OCI-LY1 (cell line): ENCODE measurements around the gene ANKRD1.

Experiments used
- H2AFZ ChIP-seq: fragments of 200-600 bp; sonication (generic), shearing (Covaris generic); 2 replicates; pipeline ENCODE4 v1.6.0; 2014; ENCODE audit warnings: antibody characterized with exemption, mild to moderate bottlenecking, low read length
- H3F3A ChIP-seq: fragments of 200-600 bp; sonication (generic), shearing (Covaris generic); 2 replicates; pipeline ENCODE4 v1.6.0; 2014; ENCODE audit warnings: mild to moderate bottlenecking, antibody characterized with exemption, low read length, moderate library complexity; ENCODE audit not compliant: insufficient read depth
- H3K27ac ChIP-seq: fragments of 200-600 bp; sonication (generic); 2 replicates; pipeline ENCODE4 v1.5.1; 2014; ENCODE audit warnings: low read length, mixed run types, mild to moderate bottlenecking, low read depth; ENCODE audit not compliant: poor library complexity, severe bottlenecking
- H3K27me3 ChIP-seq: fragments of 200-600 bp; sonication (generic); 2 replicates; pipeline ENCODE4 v1.6.0; 2014; ENCODE audit warnings: antibody characterized with exemption, mild to moderate bottlenecking, low read length, moderate library complexity; ENCODE audit not compliant: insufficient read depth
- H3K36me3 ChIP-seq: fragments of 200-600 bp; sonication (generic); 2 replicates; pipeline ENCODE4 v1.6.1; 2014; ENCODE audit warnings: mild to moderate bottlenecking, antibody characterized with exemption, low read length, moderate library complexity, mixed read lengths; ENCODE audit not compliant: insufficient read depth
- H3K4me1 ChIP-seq: fragments of 200-600 bp; sonication (generic); 2 replicates; pipeline ENCODE4 v1.5.1; 2014; ENCODE audit warnings: mild to moderate bottlenecking, low read length, moderate library complexity; ENCODE audit not compliant: insufficient read depth, severe bottlenecking
- H3K4me2 ChIP-seq: fragments of 200-600 bp; sonication (generic), shearing (Covaris generic); 2 replicates; pipeline ENCODE4 v1.6.1; 2014; ENCODE audit warnings: low read length
- H3K4me3 ChIP-seq: fragments of 200-600 bp; sonication (generic); 2 replicates; pipeline ENCODE4 v1.5.1; 2014; ENCODE audit warnings: low read length, low read depth, mild to moderate bottlenecking, mixed read lengths; ENCODE audit not compliant: poor library complexity, severe bottlenecking
- H3K79me2 ChIP-seq: fragments of 200-600 bp; shearing (Covaris generic); 2 replicates; pipeline ENCODE4 v1.6.1; 2016; ENCODE audit warnings: mixed run types, low read length, mixed read lengths; ENCODE audit not compliant: insufficient read depth
- H3K9ac ChIP-seq: fragments of 200-600 bp; sonication (generic), shearing (Covaris generic); 2 replicates; pipeline ENCODE4 v1.6.1; 2014; ENCODE audit warnings: mild to moderate bottlenecking, low read length, mixed read lengths
- H3K9me2 ChIP-seq: fragments of 200-600 bp; sonication (generic), shearing (Covaris generic); 2 replicates; pipeline ENCODE4 v1.6.1; 2014; ENCODE audit warnings: low read depth, mild to moderate bottlenecking, low read length, mixed read lengths
- H3K9me3 ChIP-seq: fragments of 200-600 bp; shearing (Covaris generic); 2 replicates; pipeline ENCODE4 v1.6.1; 2014; ENCODE audit warnings: low read length, mixed read lengths
- H4K20me1 ChIP-seq: fragments of 200-600 bp; sonication (generic), shearing (Covaris generic); 2 replicates; pipeline ENCODE4 v1.6.0; 2016; ENCODE audit warnings: mild to moderate bottlenecking, low read length; ENCODE audit not compliant: insufficient read depth
- CTCF ChIP-seq: fragments of 200-600 bp; sonication (generic), shearing (Covaris generic); IDR thresholded peaks from 2 replicates; pipeline ENCODE4 v1.5.1; 2017; ENCODE audit warnings: mild to moderate bottlenecking, antibody characterized with exemption, low read length, moderate library complexity, mixed read lengths
- EZH2 ChIP-seq: fragments of 200-600 bp; sonication (generic), shearing (Covaris generic); IDR thresholded peaks from 2 replicates; pipeline ENCODE4 v1.8.0; 2017; ENCODE audit warnings: borderline replicate concordance, mixed run types, mild to moderate bottlenecking, antibody characterized with exemption, low read length, moderate library complexity, mixed read lengths

The ANKRD1 gene

GRCh38 chr10:90939648-90940047 lies 18.8 kb upstream of the ANKRD1 start:
- H2AFZ ChIP-seq = no peak overlapping the region
- no peaks in the 10 kb centered on the region for H3K79me2 ChIP-seq
- H3F3A ChIP-seq = no peaks in the 10 kb centered on the region
- no peaks in the 10 kb centered on the region for H3K36me3 ChIP-seq
- H3K9ac ChIP-seq = no peak overlapping the region
- no peaks in the 10 kb centered on the region for H3K4me1 ChIP-seq
- H3K27ac ChIP-seq = no peak overlapping the region
- H4K20me1 ChIP-seq = no peaks in the 10 kb centered on the region
- no peaks in the 10 kb centered on the region for H3K9me3 ChIP-seq
- TF ChIP-seq EZH2 (no peak), CTCF (no peak)
- H3K9me2 ChIP-seq = no peaks in the 10 kb centered on the region
- H3K4me2 ChIP-seq = no peak overlapping the region
- no peak overlapping the region for H3K4me3 ChIP-seq
- no peaks in the 10 kb centered on the region for H3K27me3 ChIP-seq

- Histone ChIP-seq H3K9me2 (no peaks in the 10 kb centered on the region), H3K27ac (no peak overlapping the region), H3K79me2 (no peaks in the 10 kb centered on the region), H2AFZ (no peak overlapping the region), H3F3A (no peaks in the 10 kb centered on the region), H3K27me3 (no peaks in the 10 kb centered on the region), H3K36me3 (no peaks in the 10 kb centered on the region), H3K9ac (no peak overlapping the region), H4K20me1 (no peaks in the 10 kb centered on the region), H3K4me3 (no peak overlapping the region), H3K4me1 (no peaks in the 10 kb centered on the region), H3K9me3 (no peaks in the 10 kb centered on the region), H3K4me2 (no peak overlapping the region)
- TF ChIP-seq EZH2 = no peak
- no peak for TF ChIP-seq CTCF
Measured at GRCh38 chr10:90939116-90939515, 18.2 kb upstream of the ANKRD1 start.

- Histone ChIP-seq H4K20me1 (no peaks in the 10 kb centered on the region), H3K9me2 (no peaks in the 10 kb centered on the region), H3K9me3 (no peaks in the 10 kb centered on the region), H3K4me1 (no peaks in the 10 kb centered on the region), H3K4me3 (no peak overlapping the region), H3F3A (no peaks in the 10 kb centered on the region), H2AFZ (no peak overlapping the region), H3K9ac (no peak overlapping the region), H3K27ac (no peak overlapping the region), H3K4me2 (no peak overlapping the region), H3K36me3 (no peaks in the 10 kb centered on the region), H3K79me2 (no peaks in the 10 kb centered on the region), H3K27me3 (no peaks in the 10 kb centered on the region)
- TF ChIP-seq EZH2 (no peak), CTCF (no peak)
Measured at GRCh38 chr10:90937645-90938258, 16.9 kb upstream of the ANKRD1 start.
